Measurements from ENCODE around the gene DDX31.

Gene DDX31

GRCh38 chr9:132647806-132648205 lies 22.0 kb downstream of the DDX31 start:
- no peak for DNase-seq (ENCODE audit: low read depth)
- H3K4me3 ChIP-seq (replicated peaks; ENCODE audit: low read depth, low read length): no peak overlapping the region
- no peak for TF ChIP-seq CTCF (IDR thresholded peaks at IDR 0.05; ENCODE audit: low read length, missing control alignments)

- H3K4me3 ChIP-seq (replicated peaks; ENCODE audit: low read depth, low read length): no peak overlapping the region
- peak; percentile 88 for DNase-seq (ENCODE audit: low read depth)
- no peak for TF ChIP-seq CTCF (IDR thresholded peaks at IDR 0.05; ENCODE audit: low read length, missing control alignments)
Measured at GRCh38 chr9:132647355-132647754, 22.4 kb downstream of the DDX31 start.

- no peak for DNase-seq (ENCODE audit: low read depth)
- no peak overlapping the region for H3K4me3 ChIP-seq (replicated peaks; ENCODE audit: low read depth, low read length)
- TF ChIP-seq CTCF (IDR thresholded peaks at IDR 0.05; ENCODE audit: low read length, missing control alignments): no peak
Measured at GRCh38 chr9:132646726-132647125, 23.1 kb downstream of the DDX31 start.

- DNase-seq (ENCODE audit: low read depth): no peak
- no peak for TF ChIP-seq CTCF (IDR thresholded peaks at IDR 0.05; ENCODE audit: low read length, missing control alignments)
- no peak overlapping the region for H3K4me3 ChIP-seq (replicated peaks; ENCODE audit: low read depth, low read length)
Measured at GRCh38 chr9:132645711-132646110, 24.1 kb downstream of the DDX31 start.

GRCh38 chr9:132645306-132645705 lies 24.5 kb downstream of the DDX31 start:
- no peak for TF ChIP-seq CTCF (IDR thresholded peaks at IDR 0.05; ENCODE audit: low read length, missing control alignments)
- DNase-seq (ENCODE audit: low read depth): no peak
- H3K4me3 ChIP-seq (replicated peaks; ENCODE audit: low read depth, low read length): no peak overlapping the region

- DNase-seq (ENCODE audit: low read depth): no peak
- peak; percentile 18 for TF ChIP-seq CTCF (IDR thresholded peaks at IDR 0.05; ENCODE audit: low read length, missing control alignments)
- no peak overlapping the region for H3K4me3 ChIP-seq (replicated peaks; ENCODE audit: low read depth, low read length)
Measured at GRCh38 chr9:132644251-132644650, 25.5 kb downstream of the DDX31 start.

- no peak overlapping the region for H3K4me3 ChIP-seq (replicated peaks; ENCODE audit: low read depth, low read length)
- DNase-seq (ENCODE audit: low read depth): no peak
- no peak for TF ChIP-seq CTCF (IDR thresholded peaks at IDR 0.05; ENCODE audit: low read length, missing control alignments)
Measured at GRCh38 chr9:132641216-132641615, 28.6 kb downstream of the DDX31 start.
